ENCODE data around the gene PLXND1.

DNA sequence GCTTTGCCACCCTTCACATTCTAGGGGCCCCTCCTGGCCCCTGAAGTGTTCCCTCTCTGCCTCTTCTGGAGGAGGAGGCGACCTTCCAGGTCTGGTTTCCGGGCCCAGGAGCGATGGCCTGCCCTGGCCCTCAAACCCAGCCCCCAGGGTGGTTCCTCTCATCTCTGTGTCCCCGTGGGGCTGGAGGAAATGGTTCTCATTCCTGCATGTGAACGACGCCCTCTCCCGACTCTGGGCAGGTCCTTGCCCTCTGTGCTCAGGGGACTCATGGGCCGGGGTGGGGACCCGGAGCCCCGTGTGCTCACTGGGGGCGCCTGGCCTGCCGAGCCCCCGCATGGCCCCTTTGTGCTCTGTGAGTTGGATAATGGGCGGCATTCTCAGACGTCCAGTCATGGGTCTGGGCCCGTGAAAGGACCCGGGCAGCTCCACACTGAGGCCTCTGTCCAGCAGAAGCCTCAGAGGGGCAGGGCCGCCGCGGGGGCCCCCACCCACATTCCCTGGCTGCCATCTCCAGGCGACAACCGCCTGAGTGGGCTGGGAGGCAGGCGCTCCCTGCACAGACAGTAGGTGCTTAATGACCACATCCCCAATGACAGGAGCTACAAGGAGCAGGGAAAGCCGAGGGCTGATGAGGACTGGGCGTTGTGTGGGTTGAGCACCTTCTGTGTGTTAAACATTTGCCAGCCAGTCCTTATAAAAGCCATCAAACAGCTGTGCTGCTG is 5.5 kb upstream of the PLXND1 start:
- TF ChIP-seq, protein P1, sequence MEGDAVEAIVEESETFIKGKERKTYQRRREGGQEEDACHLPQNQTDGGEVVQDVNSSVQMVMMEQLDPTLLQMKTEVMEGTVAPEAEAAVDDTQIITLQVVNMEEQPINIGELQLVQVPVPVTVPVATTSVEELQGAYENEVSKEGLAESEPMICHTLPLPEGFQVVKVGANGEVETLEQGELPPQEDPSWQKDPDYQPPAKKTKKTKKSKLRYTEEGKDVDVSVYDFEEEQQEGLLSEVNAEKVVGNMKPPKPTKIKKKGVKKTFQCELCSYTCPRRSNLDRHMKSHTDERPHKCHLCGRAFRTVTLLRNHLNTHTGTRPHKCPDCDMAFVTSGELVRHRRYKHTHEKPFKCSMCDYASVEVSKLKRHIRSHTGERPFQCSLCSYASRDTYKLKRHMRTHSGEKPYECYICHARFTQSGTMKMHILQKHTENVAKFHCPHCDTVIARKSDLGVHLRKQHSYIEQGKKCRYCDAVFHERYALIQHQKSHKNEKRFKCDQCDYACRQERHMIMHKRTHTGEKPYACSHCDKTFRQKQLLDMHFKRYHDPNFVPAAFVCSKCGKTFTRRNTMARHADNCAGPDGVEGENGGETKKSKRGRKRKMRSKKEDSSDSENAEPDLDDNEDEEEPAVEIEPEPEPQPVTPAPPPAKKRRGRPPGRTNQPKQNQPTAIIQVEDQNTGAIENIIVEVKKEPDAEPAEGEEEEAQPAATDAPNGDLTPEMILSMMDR (IDR thresholded peaks at IDR 0.05; ENCODE audit: low read depth, low read length): no peak
- TF ChIP-seq MYC (IDR thresholded peaks at IDR 0.05; ENCODE audit: low read depth, low read length) (no peak), POLR2A (IDR thresholded peaks at IDR 0.05; ENCODE audit: extremely low read depth, insufficient read length) (no peak)

Data from NB4 (cell line).